ENCODE measurements around the gene COQ2.

GRCh38 chr4:83263106-83263505, 21.5 kb downstream of the COQ2 start:
- TF ChIP-seq CTCF (IDR thresholded peaks at IDR 0.05) (no peak), EP300 (IDR thresholded peaks at IDR 0.05) (no peak)

Measured in sigmoid colon (tissue), 4 donors.